ENCODE measurements around the gene APOA5.

DNA sequence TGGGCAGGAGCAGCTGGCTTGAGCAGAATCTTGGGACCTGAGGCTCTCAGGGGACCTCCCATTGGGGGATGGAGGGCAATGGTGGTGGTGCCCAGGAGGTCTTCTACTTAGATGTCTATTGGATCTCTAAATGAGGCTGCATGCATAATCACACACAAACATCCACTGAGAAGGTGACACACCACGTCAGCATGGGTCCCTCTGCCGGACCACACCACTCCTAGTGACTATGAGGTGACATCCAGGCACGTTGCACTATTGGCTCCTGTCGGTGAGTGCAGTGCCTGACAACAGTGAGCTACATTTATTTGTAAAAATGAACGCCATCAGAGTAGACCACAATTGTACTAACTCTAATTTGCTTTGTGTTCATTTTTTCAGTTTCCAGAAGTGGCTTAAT, 33.8 kb upstream of the APOA5 start:
- no peak for TF ChIP-seq POLR2A (IDR thresholded peaks at IDR 0.05)
- no peak for TF ChIP-seq CTCF (IDR thresholded peaks at IDR 0.05)
- TF ChIP-seq EP300 (IDR thresholded peaks at IDR 0.05), result no peak
